NCI-H146 treated with DMSO at 0.1 percent for 48 hours (cell line): ENCODE data around the gene KLC1.

Experiments
- DNase-seq: peaks from one replicate; lab custom pipeline; 2025; ENCODE audit not compliant: unreplicated experiment; lab: John Stamatoyannopoulos, UW

Gene KLC1

GRCh38 chr14:103716091-103716801 is 87.2 kb downstream of the KLC1 start:
- DNase-seq, result no peak

GRCh38 chr14:103716899-103717411 is 87.9 kb downstream of the KLC1 start:
- DNase-seq, result no peak

DNA sequence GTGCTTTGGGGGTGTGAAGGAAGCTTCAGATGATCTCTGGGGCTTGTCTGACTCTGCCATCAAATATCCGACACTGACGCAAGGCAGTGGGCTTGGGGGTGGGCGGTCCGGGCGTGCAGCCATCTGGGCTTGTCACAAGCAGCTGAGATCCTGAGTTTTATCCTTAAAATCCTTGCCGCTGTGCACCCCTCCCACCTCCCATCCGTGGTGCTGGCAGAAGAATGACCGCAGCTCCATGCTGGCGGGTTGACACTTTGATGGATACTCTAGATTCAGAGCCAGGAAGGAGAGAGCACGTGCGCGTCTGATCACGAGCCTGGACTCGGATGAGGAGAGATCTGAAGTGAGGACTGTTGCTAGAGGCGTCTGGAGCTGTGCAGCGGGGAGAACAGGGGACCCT is 89.6 kb downstream of the KLC1 start:
- no peak for DNase-seq

GRCh38 chr14:103719751-103720150 is 90.7 kb downstream of the KLC1 start:
- no peak for DNase-seq

- no peak for DNase-seq
Measured at GRCh38 chr14:103721334-103722120, 92.5 kb downstream of the KLC1 start.

- no peak for DNase-seq
Measured at GRCh38 chr14:103723748-103724081, 94.7 kb downstream of the KLC1 start.

DNA sequence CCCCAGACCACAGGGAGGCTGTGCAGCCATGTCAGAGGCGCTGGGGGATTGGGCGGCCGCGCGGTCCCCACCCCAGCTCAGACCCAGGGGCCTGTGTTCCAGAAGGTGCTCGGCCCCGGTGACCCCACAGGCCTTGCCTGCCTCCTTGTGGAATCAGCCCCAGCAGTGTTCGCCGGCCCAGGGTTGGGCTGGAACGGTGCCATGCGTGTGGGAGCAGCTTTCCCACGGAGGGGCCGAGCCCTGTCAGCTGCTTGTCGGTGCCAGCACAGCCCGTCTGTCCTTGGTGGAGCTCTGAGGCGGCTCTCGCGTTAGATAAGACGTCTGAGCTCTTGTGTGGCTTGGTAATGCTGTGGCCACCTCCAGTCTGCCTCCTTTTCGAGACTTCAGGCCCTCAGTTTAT is 95.1 kb downstream of the KLC1 start:
- DNase-seq, result no peak

DNA sequence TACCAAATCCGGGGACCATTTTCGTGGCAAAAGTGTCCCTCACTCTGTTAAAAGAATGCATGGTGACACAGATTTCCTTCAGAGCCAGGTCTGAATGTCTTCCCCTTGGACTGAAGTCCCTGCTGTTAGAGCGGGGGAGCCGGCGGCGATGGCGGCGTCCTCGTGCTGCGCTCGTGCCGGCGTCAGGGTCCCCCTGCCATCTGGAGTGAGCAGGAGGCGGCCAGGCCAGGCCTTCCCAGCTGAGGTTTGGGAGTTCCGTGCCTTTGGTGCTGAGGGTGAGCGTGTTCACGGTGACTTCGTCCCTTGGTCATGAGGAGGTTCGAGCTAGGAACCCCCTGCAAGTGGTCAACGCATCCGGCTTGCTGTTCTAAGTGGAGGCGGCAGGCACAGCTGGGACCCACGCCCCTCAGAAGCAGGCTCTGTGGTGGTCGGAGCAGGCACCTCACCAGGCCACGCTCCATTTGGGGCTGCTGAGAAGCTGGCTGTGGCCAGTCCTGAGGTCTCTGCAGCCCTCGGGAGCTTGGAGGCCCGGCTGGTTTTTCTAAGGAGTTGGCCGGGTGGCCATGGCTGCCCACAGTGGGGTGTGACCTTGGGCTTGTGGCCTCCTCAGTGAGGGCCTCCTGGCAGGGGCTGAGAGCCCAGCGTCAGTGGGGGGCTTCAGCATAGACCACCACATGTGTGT is 96.1 kb downstream of the KLC1 start:
- DNase-seq, result no peak

GRCh38 chr14:103725739-103726395 is 96.9 kb downstream of the KLC1 start:
- no peak for DNase-seq

DNA sequence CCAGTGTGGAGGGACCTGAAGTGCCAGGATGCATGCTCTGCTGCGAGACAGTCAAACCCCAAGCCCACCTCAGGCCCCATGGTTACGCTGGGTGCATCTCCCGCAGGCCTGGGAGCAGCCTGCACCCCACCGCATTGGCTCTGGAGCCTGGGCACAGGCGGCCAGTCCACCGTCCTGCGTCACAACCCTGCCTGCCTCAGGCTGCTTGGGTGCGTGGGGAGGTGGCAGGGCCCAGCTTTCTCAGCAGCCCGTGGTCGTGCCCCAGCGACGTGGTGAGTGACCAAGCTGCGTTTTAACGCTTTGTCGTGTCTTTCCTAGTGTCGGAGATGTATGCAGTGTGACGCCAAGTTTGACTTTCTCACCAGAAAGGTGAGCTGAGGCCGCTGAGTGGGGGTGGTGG is 97.5 kb downstream of the KLC1 start:
- DNase-seq, result no peak

- DNase-seq, result no peak
Measured at GRCh38 chr14:103727313-103727980, 98.4 kb downstream of the KLC1 start.

- no peak for DNase-seq
Measured at GRCh38 chr14:103728141-103728540, 99.1 kb downstream of the KLC1 start.

DNA sequence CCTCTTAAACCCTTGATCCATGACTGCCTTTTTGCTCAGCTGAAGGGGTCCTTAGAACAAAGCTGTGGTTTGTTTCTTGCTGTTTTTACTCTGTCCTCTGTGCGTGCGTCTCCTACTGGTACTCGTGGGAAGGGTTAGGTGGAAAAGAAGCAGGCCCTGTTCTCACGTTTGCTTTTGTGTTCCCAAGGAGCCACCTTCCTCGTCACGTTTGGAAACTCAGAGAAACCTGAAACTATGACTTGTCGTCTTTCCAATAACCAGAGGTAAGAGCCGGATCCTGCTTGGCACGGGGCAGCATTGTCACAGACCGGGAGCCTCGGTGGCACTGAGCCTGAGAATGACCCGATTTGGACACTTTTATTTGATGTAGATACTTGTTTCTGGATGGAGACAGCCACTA is 99.7 kb downstream of the KLC1 start:
- DNase-seq, result no peak

DNA sequence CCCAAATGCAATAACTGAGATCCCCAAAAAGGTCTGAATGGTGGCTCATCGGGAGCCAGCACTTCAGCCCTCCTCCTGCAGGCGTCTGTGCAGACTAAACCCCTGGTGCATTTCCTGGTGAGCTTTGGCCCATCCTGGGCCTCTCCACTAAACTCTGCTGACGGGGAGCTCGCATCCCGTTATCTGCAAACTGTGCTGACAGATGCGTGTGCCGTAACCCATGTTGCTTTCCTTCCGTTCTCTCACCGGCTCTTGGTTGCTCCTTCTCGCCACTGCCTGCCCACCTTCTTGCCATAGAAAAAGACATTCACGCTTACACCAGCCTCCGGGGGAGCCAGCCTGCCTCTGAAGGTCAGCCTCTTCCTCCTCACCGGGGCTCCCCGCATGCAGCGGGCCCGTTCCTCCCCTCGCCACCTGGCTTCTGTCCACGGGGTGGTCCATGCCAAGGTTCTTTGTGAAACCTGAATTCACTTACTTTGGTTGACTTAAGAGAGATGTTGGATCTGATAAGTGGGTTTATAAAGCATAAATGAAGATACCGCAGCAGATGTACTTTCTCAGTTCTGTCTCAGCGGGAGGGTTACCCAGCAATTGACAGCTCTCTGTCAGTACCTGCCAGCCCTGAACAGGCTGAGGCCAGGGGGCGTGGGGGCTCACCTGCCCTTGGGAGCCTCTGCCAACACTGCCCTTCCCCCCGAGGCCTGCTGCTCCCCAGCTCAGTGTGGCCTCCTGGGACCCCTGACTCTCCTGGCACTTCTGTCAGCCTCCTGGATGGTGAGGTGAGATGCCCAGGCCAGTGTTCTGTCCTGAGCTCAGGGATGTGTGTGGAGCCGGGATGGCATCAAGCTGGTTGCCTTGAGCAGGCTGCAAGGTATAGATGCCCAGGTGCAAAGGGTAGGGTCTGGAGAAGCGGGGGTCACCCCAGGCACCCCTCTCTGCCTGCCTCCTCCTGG is 100.8 kb downstream of the KLC1 start:
- DNase-seq, result no peak

DNA sequence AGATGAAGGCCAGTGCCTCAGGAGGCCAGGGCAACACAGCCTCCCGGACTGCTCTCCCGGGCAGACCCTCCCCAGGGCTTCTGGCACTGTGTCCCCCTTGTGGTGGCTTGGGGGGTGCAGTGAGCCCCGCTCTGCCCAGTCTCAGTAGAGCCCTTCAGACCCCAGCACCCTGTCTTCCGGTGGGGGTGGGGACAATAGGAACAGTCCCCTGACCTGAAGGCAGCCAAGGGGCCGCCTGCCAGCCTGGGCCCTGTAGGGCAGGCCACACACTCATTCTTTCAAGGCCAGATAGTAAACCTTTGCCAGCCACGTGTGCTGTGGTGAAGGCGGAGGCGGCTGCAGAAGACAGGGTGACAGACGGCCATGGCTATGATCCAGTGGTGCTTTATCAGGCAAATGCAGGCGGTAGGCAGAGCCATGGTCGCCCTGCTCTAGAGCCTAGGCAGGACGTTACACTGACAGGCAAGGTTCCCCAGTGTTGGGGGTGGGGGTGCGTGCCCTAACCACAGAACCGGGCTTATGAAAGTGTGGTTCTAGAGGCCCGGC is 101.6 kb downstream of the KLC1 start:
- DNase-seq, result no peak

DNA sequence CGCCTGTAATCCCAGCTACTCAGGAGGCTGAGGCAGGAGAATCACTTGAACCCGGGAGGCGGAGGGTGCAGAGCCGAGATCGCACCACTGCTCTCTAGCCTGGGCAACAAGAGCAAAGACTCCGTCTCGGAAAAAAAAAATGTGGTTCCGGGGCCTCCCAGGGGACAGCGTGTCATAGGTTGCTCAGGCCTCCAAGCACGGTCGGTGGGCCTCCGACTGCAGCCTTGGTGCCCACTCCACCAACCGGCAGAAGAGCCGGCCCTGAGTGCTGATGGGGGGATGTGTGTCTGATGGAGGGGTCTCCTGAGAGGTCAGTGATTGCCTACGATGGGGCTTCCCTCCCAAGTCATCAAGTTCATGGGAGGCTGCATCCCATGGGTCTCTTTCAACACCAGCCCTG is 102.5 kb downstream of the KLC1 start:
- DNase-seq, result no peak

- DNase-seq, result no peak
Measured at GRCh38 chr14:103731916-103732867, 103.2 kb downstream of the KLC1 start.

DNA sequence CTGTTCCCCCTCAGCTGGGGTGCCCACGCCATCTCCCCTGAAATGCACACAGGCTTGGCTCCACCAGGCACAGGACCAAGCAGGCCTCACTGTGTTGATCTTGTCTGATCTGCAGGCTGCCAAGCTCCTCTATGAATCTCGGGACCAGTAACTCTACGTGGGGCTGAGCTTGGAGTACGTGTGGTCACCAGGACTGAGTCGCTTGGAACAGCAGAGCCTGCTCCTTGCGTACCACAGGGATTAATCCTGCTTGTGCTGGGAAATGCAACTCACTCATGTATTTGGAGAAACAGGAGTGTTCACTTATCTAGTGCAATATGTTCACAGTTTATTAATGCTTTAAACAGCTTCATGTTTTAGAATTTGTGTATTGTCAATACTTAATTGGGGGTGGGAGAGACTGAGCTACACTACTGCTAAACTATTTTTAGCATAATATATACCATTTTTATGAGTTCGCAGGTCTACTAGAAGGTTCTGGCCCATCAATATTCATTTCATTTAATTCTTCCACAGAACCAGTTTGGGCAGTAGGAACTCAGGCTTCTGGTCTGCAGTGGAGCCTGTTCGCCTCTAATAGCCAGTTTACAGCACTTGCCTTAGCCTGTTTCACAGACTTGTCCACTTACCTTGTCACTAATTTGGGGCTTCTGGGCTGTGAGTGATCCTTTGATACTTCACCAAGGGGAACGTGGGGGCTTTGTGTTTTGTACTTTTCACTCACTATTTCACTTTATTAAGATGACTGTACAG is 104.0 kb downstream of the KLC1 start:
- no peak for DNase-seq
